GM23338 (cell line): ENCODE data around the gene GET4. TPM values are rescaled to one million over a fixed set of nuclear protein-coding genes. Genes with fewer than 3 reads are reported as not detected.

Experiments
- ATAC-seq: fragments of 200-7000 bp; cut with Tn5 transposase; 3 replicates; pipeline ENCODE4 v1.9.1; 2020
- DNase-seq: peaks from one replicate; pipeline ENCODE4 v3.0.0-alpha.2; 2015; ENCODE audit warnings: low spot score
- H2AFZ ChIP-seq: fragments of 200-600 bp; sonication (generic); 2 replicates; pipeline ENCODE4 v1.8.0; 2016; ENCODE audit warnings: antibody characterized with exemption, mild to moderate bottlenecking, moderate library complexity
- H3F3A ChIP-seq: fragments of 200-600 bp; sonication (generic); replicated peaks from 2 replicates; pipeline ENCODE4 v1.8.0; 2017; ENCODE audit warnings: antibody characterized with exemption, mixed run types, low read depth
- H3K27ac ChIP-seq: fragments of 200-600 bp; sonication (generic); 2 replicates; pipeline ENCODE4 v1.6.1; 2016; ENCODE audit warnings: low read depth
- H3K27me3 ChIP-seq: fragments of 200-600 bp; sonication (generic); 2 replicates; pipeline ENCODE4 v1.8.0; 2016; ENCODE audit warnings: mild to moderate bottlenecking, mixed run types, moderate library complexity; ENCODE audit not compliant: insufficient read depth
- H3K36me3 ChIP-seq: fragments of 200-600 bp; sonication (generic); 2 replicates; pipeline ENCODE4 v1.8.0; 2016; ENCODE audit warnings: mild to moderate bottlenecking; ENCODE audit not compliant: insufficient read depth
- H3K4me1 ChIP-seq: fragments of 200-600 bp; sonication (generic); 2 replicates; pipeline ENCODE4 v1.8.0; 2016; ENCODE audit warnings: mild to moderate bottlenecking, moderate library complexity; ENCODE audit not compliant: insufficient read depth
- H3K4me2 ChIP-seq: fragments of 200-600 bp; sonication (generic); 2 replicates; pipeline ENCODE4 v1.7.1; 2017; ENCODE audit warnings: mixed run types
- H3K4me3 ChIP-seq: fragments of 200-600 bp; sonication (generic); 2 replicates; pipeline ENCODE4 v1.6.1; 2016; ENCODE audit warnings: mixed run types
- H3K79me2 ChIP-seq: fragments of 200-600 bp; sonication (generic); replicated peaks from 2 replicates; pipeline ENCODE4 v1.8.0; 2017; ENCODE audit warnings: mild to moderate bottlenecking; ENCODE audit not compliant: insufficient read depth
- H3K9me2 ChIP-seq: fragments of 200-600 bp; sonication (generic); 2 replicates; pipeline ENCODE4 v1.8.0; 2017; ENCODE audit not compliant: insufficient read depth
- H4K20me1 ChIP-seq: fragments of 200-600 bp; sonication (generic); replicated peaks from 2 replicates; pipeline ENCODE4 v1.8.0; 2017; ENCODE audit warnings: mild to moderate bottlenecking; ENCODE audit not compliant: insufficient read depth
- H3K27ac Mint-ChIP-seq: 2 replicates; pipeline ENCODE4 v1.8.0; 2020; ENCODE audit warnings: inconsistent platforms, mild to moderate bottlenecking, moderate library complexity, mixed read lengths
- H3K27me3 Mint-ChIP-seq: 3 replicates; pipeline ENCODE4 v1.8.0; 2022; ENCODE audit warnings: low read depth, mild to moderate bottlenecking, moderate library complexity, mixed read lengths, inconsistent platforms; ENCODE audit not compliant: insufficient read depth, poor library complexity
- H3K36me3 Mint-ChIP-seq: 3 replicates; pipeline ENCODE4 v1.8.0; 2021; ENCODE audit warnings: low read depth, mild to moderate bottlenecking, inconsistent platforms, moderate library complexity, mixed read lengths
- H3K4me1 Mint-ChIP-seq: 3 replicates; pipeline ENCODE4 v1.8.0; 2020; ENCODE audit warnings: mild to moderate bottlenecking, inconsistent platforms, mixed read lengths
- H3K4me3 Mint-ChIP-seq: 3 replicates; pipeline ENCODE4 v1.8.0; 2021; ENCODE audit warnings: moderate library complexity, mild to moderate bottlenecking, inconsistent platforms, mixed read lengths
- H3K9me3 Mint-ChIP-seq: 3 replicates; pipeline ENCODE4 v1.8.0; 2020; ENCODE audit warnings: moderate library complexity, mild to moderate bottlenecking, inconsistent platforms, mixed read lengths
- EZH2 ChIP-seq: fragments of 200-600 bp; sonication (generic); IDR thresholded peaks from one replicate; pipeline ENCODE4 v1.8.0; 2017; ENCODE audit warnings: antibody characterized with exemption, mild to moderate bottlenecking, low read depth; ENCODE audit not compliant: unreplicated experiment
- EZH2phosphoT487 ChIP-seq: fragments of 200-600 bp; sonication (generic); IDR thresholded peaks from one replicate; pipeline ENCODE4 v1.8.1; 2018; ENCODE audit warnings: antibody characterized with exemption; ENCODE audit not compliant: unreplicated experiment
- JUNB ChIP-seq: IDR thresholded peaks from one replicate; pipeline ENCODE4 v1.6.1; 2016; ENCODE audit warnings: antibody characterized with exemption; ENCODE audit not compliant: unreplicated experiment
- NANOG ChIP-seq: IDR thresholded peaks from 2 replicates; pipeline ENCODE4 v1.6.1; 2016; ENCODE audit warnings: antibody characterized with exemption, borderline replicate concordance
- ZNF114 ChIP-seq: fragments of 250-450 bp; sonication (Bioruptor Pico); IDR thresholded peaks from 2 replicates; pipeline ENCODE4 v1.5.0; 2020; ENCODE audit warnings: mild to moderate bottlenecking, moderate library complexity
- ZNF331 ChIP-seq: fragments of 250-450 bp; sonication (Bioruptor Pico); IDR thresholded peaks from 2 replicates; pipeline ENCODE4 v1.5.0; 2020; ENCODE audit warnings: low read depth, mild to moderate bottlenecking, moderate library complexity
- polyA plus RNA-seq: library from polyadenylated mRNA; unstranded; fragments of >200 nt; fragmentation: Nextera tagmentation; extraction: Ambion mirVana; gene quantifications from 2 replicates; pipeline ENCODE4 v1.2.1, GENCODE V29; 2016
- total RNA-seq: library from RNA; depleted of rRNA; stranded (reverse); fragments of >200 nt; shearing (Covaris generic); gene quantifications from 2 replicates; pipeline ENCODE4 v1.2.3, GENCODE V29; 2014
- TF ChIP-seq, protein P1 (sequence below): IDR thresholded peaks from 2 replicates; pipeline ENCODE4 v1.6.1; 2016; ENCODE audit warnings: antibody characterized with exemption
- TF ChIP-seq, protein P2 (sequence below), 2 experiments: fragments of 200-600 bp in 1 of 2; sonication (generic) in 1 of 2; conservative IDR thresholded peaks; 2 replicates each; pipeline versions ENCODE4 v1.5.1 to v1.6.1; 2016 to 2017; ENCODE audit warnings: antibody characterized with exemption in 2 of 2, low read depth in 2 of 2, mild to moderate bottlenecking in 2 of 2, moderate library complexity in 1 of 2
- TF ChIP-seq, protein P3 (sequence below): IDR thresholded peaks from one replicate; pipeline ENCODE4 v1.6.1; 2018; ENCODE audit warnings: antibody characterized with exemption; ENCODE audit not compliant: unreplicated experiment
- TF ChIP-seq, protein P4 (sequence below): fragments of 250-450 bp; sonication (Bioruptor Pico); IDR thresholded peaks from 2 replicates; pipeline ENCODE4 v1.5.0; 2020; ENCODE audit warnings: mild to moderate bottlenecking, moderate library complexity

Gene GET4
- total and polyA plus RNA-seq, 2 experiments from 2014 or later = 48.0 to 79.1 TPM

DNA sequence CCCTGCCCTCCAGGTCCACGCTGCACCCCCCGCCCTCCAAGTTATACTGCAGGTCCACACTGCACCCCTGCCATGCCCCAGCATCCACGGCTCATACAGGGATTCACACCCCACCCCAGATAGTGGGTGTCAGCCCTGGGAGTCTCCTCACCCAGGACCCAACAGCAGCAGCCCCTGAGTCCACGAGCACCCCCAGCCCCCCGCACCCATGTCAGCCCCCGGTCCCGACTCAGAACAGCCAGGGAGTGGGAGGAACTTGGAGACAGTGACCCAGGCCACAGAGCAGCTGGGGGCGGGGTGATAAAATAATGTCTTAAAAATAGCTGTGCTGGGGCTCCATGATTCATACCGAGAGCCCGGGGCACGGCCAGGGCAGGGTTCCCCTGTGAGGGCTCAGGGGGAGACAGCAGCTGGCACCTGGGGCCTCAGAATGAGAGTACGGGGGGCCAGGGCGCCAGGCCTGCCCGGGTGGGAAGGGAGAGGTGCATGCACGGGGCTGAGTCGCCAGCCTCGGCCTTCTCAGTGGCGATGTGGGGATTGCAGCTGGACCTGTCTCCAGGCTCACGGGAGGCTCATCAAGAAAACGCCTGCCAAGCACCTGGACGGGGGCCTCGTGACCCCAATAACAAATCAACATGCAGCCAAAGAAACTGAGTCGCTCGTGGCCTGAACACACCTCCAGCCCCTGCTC lies 48.3 kb downstream of the GET4 start (continued):
- TF ChIP-seq, protein P1, sequence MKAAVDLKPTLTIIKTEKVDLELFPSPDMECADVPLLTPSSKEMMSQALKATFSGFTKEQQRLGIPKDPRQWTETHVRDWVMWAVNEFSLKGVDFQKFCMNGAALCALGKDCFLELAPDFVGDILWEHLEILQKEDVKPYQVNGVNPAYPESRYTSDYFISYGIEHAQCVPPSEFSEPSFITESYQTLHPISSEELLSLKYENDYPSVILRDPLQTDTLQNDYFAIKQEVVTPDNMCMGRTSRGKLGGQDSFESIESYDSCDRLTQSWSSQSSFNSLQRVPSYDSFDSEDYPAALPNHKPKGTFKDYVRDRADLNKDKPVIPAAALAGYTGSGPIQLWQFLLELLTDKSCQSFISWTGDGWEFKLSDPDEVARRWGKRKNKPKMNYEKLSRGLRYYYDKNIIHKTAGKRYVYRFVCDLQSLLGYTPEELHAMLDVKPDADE = no peak
- TF ChIP-seq NANOG (no peak), JUNB (no peak), EZH2 (no peak)

DNA sequence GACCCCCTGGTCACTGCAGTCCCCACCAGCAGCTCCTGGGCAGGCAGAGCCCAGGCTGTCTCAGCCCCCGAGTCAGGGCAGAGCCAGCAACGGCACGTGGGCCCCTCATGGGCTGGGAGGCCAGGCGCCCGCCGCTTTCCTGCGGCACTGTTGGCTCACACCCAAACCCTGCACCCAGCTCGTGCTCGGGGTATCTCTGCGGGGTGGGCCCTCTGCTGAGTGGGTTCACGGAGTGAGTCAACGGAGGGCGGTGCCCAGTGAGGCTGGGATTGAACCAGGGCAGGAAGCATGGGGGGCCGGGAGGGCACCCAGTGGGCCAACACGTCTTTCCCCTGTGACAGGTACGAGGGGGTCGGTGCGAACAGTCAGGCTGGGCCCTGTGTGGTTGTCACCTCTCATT lies 49.2 kb downstream of the GET4 start:
- H3K4me2 ChIP-seq = no peak overlapping the region
- H3K4me3 Mint-ChIP-seq = no peak overlapping the region
- no peaks in the 10 kb centered on the region for H3K36me3 Mint-ChIP-seq
- no peaks in the 10 kb centered on the region for H3K9me2 ChIP-seq
- H4K20me1 ChIP-seq = no peaks in the 10 kb centered on the region
- DNase-seq (no peak), ATAC-seq (no peak)
- no peaks in the 10 kb centered on the region for H3K27me3 ChIP-seq
- H3K9me3 Mint-ChIP-seq = no peaks in the 10 kb centered on the region
- H3K4me1 Mint-ChIP-seq = no peaks in the 10 kb centered on the region; the same call in 2 of the 3 replicates
- no peaks in the 10 kb centered on the region for H3K36me3 ChIP-seq
- H2AFZ ChIP-seq = no peak overlapping the region
- no peak overlapping the region for H3K4me3 ChIP-seq
- H3K79me2 ChIP-seq = no peaks in the 10 kb centered on the region
- H3F3A ChIP-seq = no peaks in the 10 kb centered on the region
- no peak overlapping the region for H3K27ac Mint-ChIP-seq
- H3K27me3 Mint-ChIP-seq = peaks cover 7% of the 10 kb centered on the region
- TF ChIP-seq JUNB (no peak), ZNF331 (CRISPR knock-in tag) (no peak), EZH2phosphoT487 (no peak), ZNF114 (CRISPR knock-in tag) (no peak)
- TF ChIP-seq, protein P2, sequence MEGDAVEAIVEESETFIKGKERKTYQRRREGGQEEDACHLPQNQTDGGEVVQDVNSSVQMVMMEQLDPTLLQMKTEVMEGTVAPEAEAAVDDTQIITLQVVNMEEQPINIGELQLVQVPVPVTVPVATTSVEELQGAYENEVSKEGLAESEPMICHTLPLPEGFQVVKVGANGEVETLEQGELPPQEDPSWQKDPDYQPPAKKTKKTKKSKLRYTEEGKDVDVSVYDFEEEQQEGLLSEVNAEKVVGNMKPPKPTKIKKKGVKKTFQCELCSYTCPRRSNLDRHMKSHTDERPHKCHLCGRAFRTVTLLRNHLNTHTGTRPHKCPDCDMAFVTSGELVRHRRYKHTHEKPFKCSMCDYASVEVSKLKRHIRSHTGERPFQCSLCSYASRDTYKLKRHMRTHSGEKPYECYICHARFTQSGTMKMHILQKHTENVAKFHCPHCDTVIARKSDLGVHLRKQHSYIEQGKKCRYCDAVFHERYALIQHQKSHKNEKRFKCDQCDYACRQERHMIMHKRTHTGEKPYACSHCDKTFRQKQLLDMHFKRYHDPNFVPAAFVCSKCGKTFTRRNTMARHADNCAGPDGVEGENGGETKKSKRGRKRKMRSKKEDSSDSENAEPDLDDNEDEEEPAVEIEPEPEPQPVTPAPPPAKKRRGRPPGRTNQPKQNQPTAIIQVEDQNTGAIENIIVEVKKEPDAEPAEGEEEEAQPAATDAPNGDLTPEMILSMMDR (conservative IDR thresholded peaks at IDR 0.05; ENCODE audit: low read depth in 2 of 2) = no peak
- TF ChIP-seq, protein P3, sequence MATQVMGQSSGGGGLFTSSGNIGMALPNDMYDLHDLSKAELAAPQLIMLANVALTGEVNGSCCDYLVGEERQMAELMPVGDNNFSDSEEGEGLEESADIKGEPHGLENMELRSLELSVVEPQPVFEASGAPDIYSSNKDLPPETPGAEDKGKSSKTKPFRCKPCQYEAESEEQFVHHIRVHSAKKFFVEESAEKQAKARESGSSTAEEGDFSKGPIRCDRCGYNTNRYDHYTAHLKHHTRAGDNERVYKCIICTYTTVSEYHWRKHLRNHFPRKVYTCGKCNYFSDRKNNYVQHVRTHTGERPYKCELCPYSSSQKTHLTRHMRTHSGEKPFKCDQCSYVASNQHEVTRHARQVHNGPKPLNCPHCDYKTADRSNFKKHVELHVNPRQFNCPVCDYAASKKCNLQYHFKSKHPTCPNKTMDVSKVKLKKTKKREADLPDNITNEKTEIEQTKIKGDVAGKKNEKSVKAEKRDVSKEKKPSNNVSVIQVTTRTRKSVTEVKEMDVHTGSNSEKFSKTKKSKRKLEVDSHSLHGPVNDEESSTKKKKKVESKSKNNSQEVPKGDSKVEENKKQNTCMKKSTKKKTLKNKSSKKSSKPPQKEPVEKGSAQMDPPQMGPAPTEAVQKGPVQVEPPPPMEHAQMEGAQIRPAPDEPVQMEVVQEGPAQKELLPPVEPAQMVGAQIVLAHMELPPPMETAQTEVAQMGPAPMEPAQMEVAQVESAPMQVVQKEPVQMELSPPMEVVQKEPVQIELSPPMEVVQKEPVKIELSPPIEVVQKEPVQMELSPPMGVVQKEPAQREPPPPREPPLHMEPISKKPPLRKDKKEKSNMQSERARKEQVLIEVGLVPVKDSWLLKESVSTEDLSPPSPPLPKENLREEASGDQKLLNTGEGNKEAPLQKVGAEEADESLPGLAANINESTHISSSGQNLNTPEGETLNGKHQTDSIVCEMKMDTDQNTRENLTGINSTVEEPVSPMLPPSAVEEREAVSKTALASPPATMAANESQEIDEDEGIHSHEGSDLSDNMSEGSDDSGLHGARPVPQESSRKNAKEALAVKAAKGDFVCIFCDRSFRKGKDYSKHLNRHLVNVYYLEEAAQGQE = no peak
- TF ChIP-seq, protein P4, sequence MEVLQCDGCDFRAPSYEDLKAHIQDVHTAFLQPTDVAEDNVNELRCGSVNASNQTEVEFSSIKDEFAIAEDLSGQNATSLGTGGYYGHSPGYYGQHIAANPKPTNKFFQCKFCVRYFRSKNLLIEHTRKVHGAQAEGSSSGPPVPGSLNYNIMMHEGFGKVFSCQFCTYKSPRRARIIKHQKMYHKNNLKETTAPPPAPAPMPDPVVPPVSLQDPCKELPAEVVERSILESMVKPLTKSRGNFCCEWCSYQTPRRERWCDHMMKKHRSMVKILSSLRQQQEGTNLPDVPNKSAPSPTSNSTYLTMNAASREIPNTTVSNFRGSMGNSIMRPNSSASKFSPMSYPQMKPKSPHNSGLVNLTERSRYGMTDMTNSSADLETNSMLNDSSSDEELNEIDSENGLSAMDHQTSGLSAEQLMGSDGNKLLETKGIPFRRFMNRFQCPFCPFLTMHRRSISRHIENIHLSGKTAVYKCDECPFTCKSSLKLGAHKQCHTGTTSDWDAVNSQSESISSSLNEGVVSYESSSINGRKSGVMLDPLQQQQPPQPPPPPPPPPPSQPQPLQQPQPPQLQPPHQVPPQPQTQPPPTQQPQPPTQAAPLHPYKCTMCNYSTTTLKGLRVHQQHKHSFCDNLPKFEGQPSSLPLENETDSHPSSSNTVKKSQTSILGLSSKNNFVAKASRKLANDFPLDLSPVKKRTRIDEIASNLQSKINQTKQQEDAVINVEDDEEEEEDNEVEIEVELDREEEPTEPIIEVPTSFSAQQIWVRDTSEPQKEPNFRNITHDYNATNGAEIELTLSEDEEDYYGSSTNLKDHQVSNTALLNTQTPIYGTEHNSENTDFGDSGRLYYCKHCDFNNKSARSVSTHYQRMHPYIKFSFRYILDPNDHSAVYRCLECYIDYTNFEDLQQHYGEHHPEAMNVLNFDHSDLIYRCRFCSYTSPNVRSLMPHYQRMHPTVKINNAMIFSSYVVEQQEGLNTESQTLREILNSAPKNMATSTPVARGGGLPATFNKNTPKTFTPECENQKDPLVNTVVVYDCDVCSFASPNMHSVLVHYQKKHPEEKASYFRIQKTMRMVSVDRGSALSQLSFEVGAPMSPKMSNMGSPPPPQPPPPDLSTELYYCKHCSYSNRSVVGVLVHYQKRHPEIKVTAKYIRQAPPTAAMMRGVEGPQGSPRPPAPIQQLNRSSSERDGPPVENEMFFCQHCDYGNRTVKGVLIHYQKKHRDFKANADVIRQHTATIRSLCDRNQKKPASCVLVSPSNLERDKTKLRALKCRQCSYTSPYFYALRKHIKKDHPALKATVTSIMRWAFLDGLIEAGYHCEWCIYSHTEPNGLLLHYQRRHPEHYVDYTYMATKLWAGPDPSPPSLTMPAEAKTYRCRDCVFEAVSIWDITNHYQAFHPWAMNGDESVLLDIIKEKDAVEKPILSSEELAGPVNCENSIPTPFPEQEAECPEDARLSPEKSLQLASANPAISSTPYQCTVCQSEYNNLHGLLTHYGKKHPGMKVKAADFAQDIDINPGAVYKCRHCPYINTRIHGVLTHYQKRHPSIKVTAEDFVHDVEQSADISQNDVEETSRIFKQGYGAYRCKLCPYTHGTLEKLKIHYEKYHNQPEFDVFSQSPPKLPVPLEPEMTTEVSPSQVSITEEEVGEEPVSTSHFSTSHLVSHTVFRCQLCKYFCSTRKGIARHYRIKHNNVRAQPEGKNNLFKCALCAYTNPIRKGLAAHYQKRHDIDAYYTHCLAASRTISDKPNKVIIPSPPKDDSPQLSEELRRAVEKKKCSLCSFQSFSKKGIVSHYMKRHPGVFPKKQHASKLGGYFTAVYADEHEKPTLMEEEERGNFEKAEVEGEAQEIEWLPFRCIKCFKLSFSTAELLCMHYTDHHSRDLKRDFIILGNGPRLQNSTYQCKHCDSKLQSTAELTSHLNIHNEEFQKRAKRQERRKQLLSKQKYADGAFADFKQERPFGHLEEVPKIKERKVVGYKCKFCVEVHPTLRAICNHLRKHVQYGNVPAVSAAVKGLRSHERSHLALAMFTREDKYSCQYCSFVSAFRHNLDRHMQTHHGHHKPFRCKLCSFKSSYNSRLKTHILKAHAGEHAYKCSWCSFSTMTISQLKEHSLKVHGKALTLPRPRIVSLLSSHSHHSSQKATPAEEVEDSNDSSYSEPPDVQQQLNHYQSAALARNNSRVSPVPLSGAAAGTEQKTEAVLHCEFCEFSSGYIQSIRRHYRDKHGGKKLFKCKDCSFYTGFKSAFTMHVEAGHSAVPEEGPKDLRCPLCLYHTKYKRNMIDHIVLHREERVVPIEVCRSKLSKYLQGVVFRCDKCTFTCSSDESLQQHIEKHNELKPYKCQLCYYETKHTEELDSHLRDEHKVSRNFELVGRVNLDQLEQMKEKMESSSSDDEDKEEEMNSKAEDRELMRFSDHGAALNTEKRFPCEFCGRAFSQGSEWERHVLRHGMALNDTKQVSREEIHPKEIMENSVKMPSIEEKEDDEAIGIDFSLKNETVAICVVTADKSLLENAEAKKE = no peak
- H3K27ac ChIP-seq = no peak overlapping the region
- no peaks in the 10 kb centered on the region for H3K4me1 ChIP-seq
